SK-N-MC (cell line): ENCODE measurements around the gene CARMIL1.
"Not testable (repeated sequence)": the region's sequence is repeated elsewhere in the genome, so short reads cannot be mapped to it uniquely, and the experiment has no call there.

Experiments used
- DNase-seq: peaks from one replicate; pipeline ENCODE4 v3.0.0-alpha.2; 2011; ENCODE audit warnings: low read depth, low spot score
- H3K27ac ChIP-seq: fragments of 200-600 bp; sonication (generic); 2 replicates; pipeline ENCODE4 v1.5.1; 2016; ENCODE audit warnings: mixed run types
- H3K36me3 ChIP-seq: fragments of 200-600 bp; sonication (generic); 2 replicates; pipeline ENCODE4 v1.6.1; 2017; ENCODE audit warnings: antibody characterized with exemption, low read length, mixed read lengths; ENCODE audit not compliant: insufficient read depth
- H3K4me3 ChIP-seq: fragments of 200-600 bp; sonication (generic); 2 replicates; pipeline ENCODE4 v1.5.1; 2016
- H3K9ac ChIP-seq: fragments of 200-600 bp; sonication (generic); 2 replicates; pipeline ENCODE4 v1.8.0; 2017; ENCODE audit warnings: mixed run types, mixed read lengths; ENCODE audit not compliant: insufficient read length
- H3K9me3 ChIP-seq: fragments of 200-600 bp; sonication (generic); 2 replicates; pipeline ENCODE4 v1.6.1; 2017; ENCODE audit warnings: low read depth, mild to moderate bottlenecking, antibody characterized with exemption, low read length, moderate library complexity, mixed read lengths
- EZH2 ChIP-seq: fragments of 200-600 bp; sonication (generic); IDR thresholded peaks from one replicate; pipeline ENCODE4 v1.6.1; 2017; ENCODE audit warnings: antibody characterized with exemption
- FOXP2 ChIP-seq: optimal IDR thresholded peaks from 2 replicates; pipeline ENCODE3; 2011; ENCODE audit warnings: mild to moderate bottlenecking, moderate library complexity; ENCODE audit not compliant: insufficient read depth; ENCODE audit errors: extremely low read length, control extremely low read depth
- POLR2AphosphoS5 ChIP-seq: IDR thresholded peaks from 2 replicates; pipeline ENCODE4 v1.6.1; 2012; ENCODE audit warnings: mild to moderate bottlenecking, low read depth, low read length, borderline replicate concordance

CARMIL1 gene

GRCh38 chr6:25431306-25431974, 152.3 kb downstream of the CARMIL1 start:
- Histone ChIP-seq H3K36me3 (no peaks in the 10 kb centered on the region), H3K4me3 (no peak overlapping the region), H3K9me3 (no peaks in the 10 kb centered on the region), H3K27ac (no peak overlapping the region), H3K9ac (no peak overlapping the region)
- DNase-seq, result no peak
- no peak for TF ChIP-seq EZH2

GRCh38 chr6:25431975-25432307, 152.8 kb downstream of the CARMIL1 start:
- Histone ChIP-seq H3K36me3 (no peaks in the 10 kb centered on the region), H3K9me3 (no peaks in the 10 kb centered on the region), H3K27ac (no peak overlapping the region), H3K9ac (no peak overlapping the region), H3K4me3 (no peak overlapping the region)
- DNase-seq, result no peak
- no peak for TF ChIP-seq FOXP2
- TF ChIP-seq POLR2AphosphoS5, result no peak
- no peak for TF ChIP-seq EZH2

- H3K9ac ChIP-seq, result no peak overlapping the region
- no peak for DNase-seq
- H3K9me3 ChIP-seq, result no peaks in the 10 kb centered on the region
- no peak overlapping the region for H3K27ac ChIP-seq
- no peaks in the 10 kb centered on the region for H3K36me3 ChIP-seq
- no peak overlapping the region for H3K4me3 ChIP-seq
- TF ChIP-seq EZH2, result no peak
- no peak for TF ChIP-seq POLR2AphosphoS5
- TF ChIP-seq FOXP2, result no peak
Observed at GRCh38 chr6:25434921-25435320, 155.7 kb downstream of the CARMIL1 start.

- Histone ChIP-seq H3K9me3 (no peaks in the 10 kb centered on the region), H3K27ac (no peak overlapping the region), H3K36me3 (no peaks in the 10 kb centered on the region), H3K4me3 (no peak overlapping the region), H3K9ac (no peak overlapping the region)
- TF ChIP-seq FOXP2 (no peak), POLR2AphosphoS5 (no peak), EZH2 (no peak)
- DNase-seq, result no peak
Observed at GRCh38 chr6:25435416-25435985, 156.3 kb downstream of the CARMIL1 start.

GRCh38 chr6:25436760-25437159, 157.6 kb downstream of the CARMIL1 start:
- Histone ChIP-seq H3K9ac (no peak overlapping the region), H3K36me3 (no peaks in the 10 kb centered on the region), H3K27ac (no peak overlapping the region), H3K4me3 (no peak overlapping the region), H3K9me3 (no peaks in the 10 kb centered on the region)
- TF ChIP-seq EZH2 (no peak), FOXP2 (no peak), POLR2AphosphoS5 (no peak)
- no peak for DNase-seq

GRCh38 chr6:25439368-25439767, 160.2 kb downstream of the CARMIL1 start:
- no peak overlapping the region for H3K4me3 ChIP-seq
- TF ChIP-seq FOXP2, result no peak
- TF ChIP-seq POLR2AphosphoS5, result no peak
- TF ChIP-seq EZH2, result no peak
- H3K36me3 ChIP-seq, result no peaks in the 10 kb centered on the region
- no peaks in the 10 kb centered on the region for H3K9me3 ChIP-seq
- H3K9ac ChIP-seq, result no peak overlapping the region
- no peak for DNase-seq
- no peak overlapping the region for H3K27ac ChIP-seq

- H3K4me3 ChIP-seq, result no peak overlapping the region
- no peak for DNase-seq
- no peaks in the 10 kb centered on the region for H3K36me3 ChIP-seq
- no peaks in the 10 kb centered on the region for H3K9me3 ChIP-seq
- no peak overlapping the region for H3K9ac ChIP-seq
- H3K27ac ChIP-seq, result no peak overlapping the region
- no peak for TF ChIP-seq FOXP2
- TF ChIP-seq EZH2, result no peak
- no peak for TF ChIP-seq POLR2AphosphoS5
Observed at GRCh38 chr6:25441663-25442270, 162.6 kb downstream of the CARMIL1 start.

- DNase-seq, result no peak
- Histone ChIP-seq H3K36me3 (no peaks in the 10 kb centered on the region), H3K27ac (no peak overlapping the region), H3K9me3 (no peaks in the 10 kb centered on the region), H3K9ac (no peak overlapping the region), H3K4me3 (no peak overlapping the region)
- TF ChIP-seq POLR2AphosphoS5 (no peak), EZH2 (no peak)
Observed at GRCh38 chr6:25442898-25443297, 163.7 kb downstream of the CARMIL1 start.

GRCh38 chr6:25444521-25444920, 165.3 kb downstream of the CARMIL1 start:
- H3K27ac ChIP-seq, H3K4me3 ChIP-seq, H3K9me3 ChIP-seq, H3K36me3 ChIP-seq, DNase-seq, H3K9ac ChIP-seq: not testable (repeated sequence)
